Activated CD8-positive, alpha-beta memory T cell treated with anti-CD3 and anti-CD28 coated beads, Interleukin-2, amount 50 U/mL, for 24 hours (primary cell): ENCODE data around the gene TKFC.
A peak's percentile ranks its signal among the peaks of the same experiment; 100 is the strongest.

Source experiments
- DNase-seq: peaks from one replicate; pipeline ENCODE4 v3.0.0-alpha.2; 2020; ENCODE audit errors: extremely low read depth

Gene TKFC

DNA sequence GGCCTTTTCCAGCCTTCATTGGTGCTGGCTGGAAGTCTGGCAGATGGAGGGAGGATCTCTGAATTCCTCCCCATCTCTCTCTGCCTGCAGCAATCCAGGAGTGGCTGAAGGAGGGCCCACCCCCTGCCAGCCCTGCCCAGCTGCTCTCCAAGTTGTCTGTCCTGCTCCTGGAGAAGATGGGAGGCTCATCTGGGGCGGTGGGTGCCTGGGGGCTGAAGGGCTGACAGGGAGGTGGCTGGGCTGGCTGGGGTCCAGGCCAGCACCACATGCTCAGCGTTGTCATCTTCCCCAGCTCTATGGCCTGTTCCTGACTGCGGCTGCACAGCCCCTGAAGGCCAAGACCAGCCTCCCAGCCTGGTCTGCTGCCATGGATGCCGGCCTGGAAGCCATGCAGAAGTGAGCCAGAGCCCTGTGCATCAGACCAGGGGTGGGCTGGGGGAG lies 12.2 kb downstream of the TKFC start:
- DNase-seq, result no peak

GRCh38 chr11:61345954-61346843 lies 13.2 kb downstream of the TKFC start:
- no peak for DNase-seq

DNA sequence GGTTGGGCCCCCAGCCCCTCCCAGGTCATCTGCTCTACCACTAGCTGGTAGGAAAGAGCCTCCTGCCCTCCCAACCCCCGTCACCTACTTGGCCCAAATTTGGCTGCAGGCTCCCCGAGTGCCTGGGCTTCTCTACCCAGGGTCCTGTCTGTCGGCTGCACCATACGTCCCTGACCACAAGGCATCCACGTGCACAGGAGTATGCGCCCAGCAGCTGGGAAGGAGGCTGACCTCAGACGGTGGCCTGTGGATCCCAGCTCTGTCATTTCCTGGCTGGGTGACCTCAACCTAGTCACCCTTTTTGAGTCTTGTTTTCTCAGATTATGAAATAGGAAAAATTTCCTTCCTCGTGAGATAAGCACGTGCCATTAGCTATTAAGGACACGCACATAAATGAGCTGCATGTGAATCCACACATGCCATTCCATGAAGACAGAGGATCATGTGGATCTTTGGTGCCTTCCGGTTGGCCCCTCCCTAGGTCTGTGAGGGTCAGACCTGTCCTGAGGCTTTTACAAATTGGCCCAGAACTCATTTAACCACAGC lies 15.0 kb downstream of the TKFC start:
- DNase-seq, result no peak

GRCh38 chr11:61349189-61349751 lies 16.2 kb downstream of the TKFC start:
- DNase-seq, result no peak

GRCh38 chr11:61349916-61350315 lies 16.9 kb downstream of the TKFC start:
- no peak for DNase-seq

- no peak for DNase-seq
Observed at GRCh38 chr11:61350336-61350735, 17.3 kb downstream of the TKFC start.

- DNase-seq, result no peak
Observed at GRCh38 chr11:61350803-61351202, 17.8 kb downstream of the TKFC start.

DNA sequence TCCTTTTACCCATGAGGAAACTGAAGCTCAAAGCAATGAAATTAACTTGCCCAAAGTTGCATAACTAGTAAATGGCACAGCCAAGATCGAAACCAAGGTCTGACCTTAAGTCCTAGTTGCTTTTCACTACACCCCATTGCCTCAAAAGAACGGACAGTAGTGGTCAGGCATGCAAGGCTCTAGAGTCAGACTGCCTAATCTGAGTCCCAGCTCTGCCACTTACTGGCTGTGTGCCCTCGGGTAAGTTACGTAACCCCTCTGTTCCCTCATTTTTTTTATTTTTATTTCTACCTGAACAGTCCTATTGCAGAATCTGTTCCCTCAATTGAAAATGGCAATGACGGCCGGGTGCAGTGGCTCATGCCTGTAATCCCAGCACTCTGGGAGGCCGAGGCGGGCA lies 19.0 kb downstream of the TKFC start:
- DNase-seq, result no peak

DNA sequence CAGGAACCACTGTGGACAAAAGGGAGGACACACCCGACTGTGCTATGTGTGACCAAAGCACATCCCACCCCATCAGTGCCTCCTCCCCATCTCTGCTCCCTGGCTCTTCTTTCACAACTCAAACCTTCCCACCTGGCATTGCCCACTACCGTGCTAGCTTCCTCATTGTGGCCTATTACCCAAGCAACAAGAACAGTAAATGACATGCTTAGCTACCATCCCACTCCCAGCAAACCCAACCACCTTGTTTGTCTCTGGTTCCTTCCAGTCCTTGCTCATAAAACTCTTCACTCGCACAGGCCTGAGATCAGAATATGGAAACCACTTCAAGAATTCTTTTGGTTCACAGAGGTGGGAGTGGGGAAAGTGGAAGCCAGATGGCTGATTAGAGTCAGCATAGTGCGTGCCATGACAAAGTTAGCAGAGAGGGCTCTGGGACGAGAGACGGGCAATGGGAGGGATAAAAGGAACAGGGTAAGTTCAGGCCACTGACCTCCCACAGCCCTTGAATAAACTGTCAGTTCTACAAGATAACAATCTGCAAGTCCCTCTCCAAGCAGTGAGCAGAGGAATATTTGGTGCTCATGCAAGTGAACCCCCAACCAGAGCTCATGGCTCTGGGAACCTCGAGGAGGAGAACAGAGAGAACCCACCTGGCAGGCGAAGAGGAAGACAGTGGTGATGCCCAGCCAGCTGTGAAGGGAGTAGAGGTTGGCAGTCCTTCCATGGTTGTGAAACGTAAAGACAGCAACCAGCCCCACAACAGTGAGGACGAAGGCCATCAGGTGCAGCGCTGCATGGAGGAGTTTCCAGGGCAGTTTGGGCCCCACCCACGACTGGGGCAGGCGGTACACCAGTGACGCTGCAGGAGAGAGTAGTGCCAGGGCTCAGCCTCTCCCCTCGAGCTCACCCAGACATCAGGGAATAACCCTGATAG lies 20.4 kb downstream of the TKFC start:
- no peak for DNase-seq

DNA sequence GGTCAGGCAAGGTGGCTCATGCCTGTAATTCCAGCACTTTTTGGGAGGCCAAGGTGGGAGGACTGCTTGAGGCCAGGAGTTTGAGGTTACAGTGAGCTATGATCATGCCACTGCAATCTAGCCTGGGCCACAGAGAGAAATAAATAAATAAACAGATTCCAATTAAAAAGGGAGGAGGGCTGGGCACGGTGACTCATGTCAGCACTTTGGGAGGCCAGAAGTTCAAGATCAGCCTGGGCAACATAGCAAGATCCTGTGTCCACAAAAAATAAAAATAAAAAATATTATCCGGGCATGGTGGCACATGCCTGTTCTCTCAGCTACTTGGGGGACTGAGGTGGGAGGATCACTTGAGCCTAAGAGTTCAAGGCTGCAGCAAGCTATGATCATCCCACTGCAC lies 21.2 kb downstream of the TKFC start:
- DNase-seq, result no peak

- DNase-seq, result no peak
Observed at GRCh38 chr11:61356706-61357105, 23.7 kb downstream of the TKFC start.

- no peak for DNase-seq
Observed at GRCh38 chr11:61357233-61357893, 24.3 kb downstream of the TKFC start.

- no peak for DNase-seq
Observed at GRCh38 chr11:61357894-61358239, 24.8 kb downstream of the TKFC start.

- DNase-seq, result no peak
Observed at GRCh38 chr11:61358566-61358965, 25.5 kb downstream of the TKFC start.

DNA sequence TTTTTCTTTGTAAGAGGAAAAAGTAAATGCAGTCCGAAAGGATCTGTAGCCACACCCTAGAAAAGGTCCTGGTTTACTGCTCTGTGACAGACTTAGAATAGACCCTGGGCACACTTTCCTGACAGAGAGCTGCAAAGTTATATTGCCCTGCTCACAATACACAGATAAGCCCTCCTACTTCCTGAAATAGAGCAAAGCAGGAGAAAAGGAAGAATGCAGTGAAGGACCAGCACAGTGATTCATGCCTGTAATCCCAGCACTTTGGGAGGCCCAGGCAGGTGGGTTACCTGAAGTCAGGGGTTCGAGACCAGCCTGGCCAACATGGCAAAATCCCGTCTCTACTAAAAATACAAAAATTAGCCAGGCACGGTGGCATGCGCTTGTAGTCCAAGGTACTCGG lies 26.5 kb downstream of the TKFC start:
- no peak for DNase-seq

GRCh38 chr11:61361237-61361740 lies 28.3 kb downstream of the TKFC start:
- no peak for DNase-seq

- peak; percentile 80 for DNase-seq
Observed at GRCh38 chr11:61361741-61362541, 28.9 kb downstream of the TKFC start, which contains the start of the genes CYB561A3 and TMEM138. CYB561A3 (minus strand) TSS chr11:61361882; CDS start chr11:61356713, 5,169 bp downstream. TMEM138 (plus strand) TSS chr11:61362374; CDS start chr11:61364391, 2,017 bp downstream.

- DNase-seq, result no peak
Observed at GRCh38 chr11:61362542-61362875, 29.5 kb downstream of the TKFC start.

DNA sequence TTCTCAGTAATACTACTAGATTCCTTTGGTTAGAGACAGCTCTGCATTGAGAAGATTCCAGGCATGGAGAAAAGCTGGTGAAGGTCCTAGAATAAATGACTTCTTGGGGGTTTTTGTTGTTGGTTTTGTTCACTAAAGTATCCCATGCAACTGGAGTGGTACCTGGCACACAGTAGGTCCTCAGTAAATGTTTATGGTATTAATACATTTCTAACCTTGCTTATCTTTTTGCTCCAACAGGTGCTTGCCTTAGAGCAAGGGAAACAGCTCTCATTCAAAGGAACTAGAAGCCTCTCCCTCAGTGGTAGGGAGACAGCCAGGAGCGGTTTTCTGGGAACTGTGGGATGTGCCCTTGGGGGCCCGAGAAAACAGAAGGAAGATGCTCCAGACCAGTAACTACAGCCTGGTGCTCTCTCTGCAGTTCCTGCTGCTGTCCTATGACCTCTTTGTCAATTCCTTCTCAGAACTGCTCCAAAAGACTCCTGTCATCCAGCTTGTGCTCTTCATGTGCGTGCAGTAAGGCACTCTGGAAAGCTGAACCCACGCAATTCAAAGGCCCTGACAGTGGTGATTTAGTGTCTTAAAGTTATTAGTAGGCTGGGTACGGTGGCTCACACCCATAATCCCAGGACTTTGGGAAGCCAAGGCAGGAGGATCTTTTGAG lies 31.1 kb downstream of the TKFC start:
- DNase-seq, result no peak

DNA sequence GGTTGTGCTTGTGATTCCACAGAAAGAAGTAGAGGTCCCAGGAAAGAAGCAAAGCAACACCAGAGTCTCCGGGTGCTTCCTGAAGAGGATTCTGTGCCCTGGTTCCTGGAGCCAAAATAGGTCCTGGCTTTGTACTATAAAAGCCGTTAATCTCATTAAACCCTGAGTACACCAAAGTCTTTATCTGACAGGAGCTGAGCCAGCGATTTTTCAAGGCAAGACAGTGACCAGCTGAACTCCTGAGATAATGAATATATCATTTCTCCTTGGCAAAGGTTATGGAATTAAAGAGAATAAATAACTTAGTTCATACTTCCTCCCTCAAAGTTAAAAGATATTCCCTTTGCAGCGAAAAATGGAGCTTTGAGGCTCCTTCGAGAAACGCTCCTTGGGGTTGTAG lies 34.4 kb downstream of the TKFC start:
- DNase-seq, result no peak
